Endodermal cell (in vitro differentiated cells): ENCODE results near the gene GNMT. TPM values are rescaled to one million over a fixed set of nuclear protein-coding genes. Genes with fewer than 3 reads are reported as not detected.

Source experiments
- DNase-seq: peaks from one replicate; pipeline ENCODE4 v3.0.0-alpha.2; 2017
- H3K27ac ChIP-seq: 2 replicates; pipeline ENCODE4 v1.5.1; 2013; ENCODE audit warnings: mild to moderate bottlenecking, low read depth, low read length, moderate library complexity
- H3K27me3 ChIP-seq: 2 replicates; pipeline ENCODE4 v1.6.1; 2013; ENCODE audit warnings: mild to moderate bottlenecking, low read length, moderate library complexity; ENCODE audit not compliant: insufficient read depth, control insufficient read depth, poor library complexity, severe bottlenecking
- H3K36me3 ChIP-seq: 2 replicates; pipeline ENCODE4 v1.7.0; 2013; ENCODE audit warnings: mild to moderate bottlenecking, low read length, moderate library complexity; ENCODE audit not compliant: control insufficient read depth, insufficient read depth
- H3K4me1 ChIP-seq: one replicate; pipeline ENCODE4 v1.7.0; 2013; ENCODE audit warnings: low read length; ENCODE audit not compliant: control insufficient read depth, insufficient read depth
- H3K4me3 ChIP-seq: 2 replicates; pipeline ENCODE4 v1.5.1; 2013; ENCODE audit warnings: mild to moderate bottlenecking, low read length, moderate library complexity
- H3K9ac ChIP-seq: 2 replicates; pipeline ENCODE4 v1.6.1; 2013; ENCODE audit warnings: mild to moderate bottlenecking, low read length, moderate library complexity; ENCODE audit not compliant: poor library complexity, severe bottlenecking; ENCODE audit errors: extremely low read depth
- H3K9me3 ChIP-seq: 2 replicates; pipeline ENCODE4 v1.6.1; 2013; ENCODE audit warnings: mild to moderate bottlenecking, low read length, moderate library complexity; ENCODE audit not compliant: control insufficient read depth
- H3K27ac Mint-ChIP-seq: 2 replicates; pipeline ENCODE4 v1.8.0; 2020; ENCODE audit warnings: mixed read lengths
- H3K27me3 Mint-ChIP-seq: 2 replicates; pipeline ENCODE4 v1.8.0; 2021; ENCODE audit warnings: mild to moderate bottlenecking, mixed read lengths; ENCODE audit not compliant: insufficient read depth
- H3K36me3 Mint-ChIP-seq: 2 replicates; pipeline ENCODE4 v1.8.0; 2020; ENCODE audit warnings: low read depth, mixed read lengths
- H3K4me1 Mint-ChIP-seq: 2 replicates; pipeline ENCODE4 v1.8.0; 2020; ENCODE audit warnings: mixed read lengths
- H3K4me3 Mint-ChIP-seq: 2 replicates; pipeline ENCODE4 v1.8.0; 2020; ENCODE audit warnings: mild to moderate bottlenecking, moderate library complexity, mixed read lengths
- H3K9me3 Mint-ChIP-seq: 2 replicates; pipeline ENCODE4 v1.8.0; 2020; ENCODE audit warnings: mild to moderate bottlenecking, mixed read lengths
- CTCF ChIP-seq: fragments of 200-600 bp; sonication (generic); conservative IDR thresholded peaks from 2 replicates; pipeline ENCODE4 v1.5.0; 2021; ENCODE audit warnings: antibody characterized with exemption, mild to moderate bottlenecking
- WGBS, 2 experiments: methylation state at CpG; one replicate each; pipeline versions ENCODE4 v1.1.5 to v1.1.7; 2013; ENCODE audit warnings: missing lambda C conversion rate in 2 of 2, mixed read lengths in 1 of 2; ENCODE audit not compliant: insufficient coverage in 1 of 2, insufficient read length in 1 of 2; 5-methylcytosine and 5-hydroxymethylcytosine counted together
- total RNA-seq, 2 donors: library from RNA; stranded (reverse); fragmentation: NEBNext Ultra II Directional in 1 of 2; extraction: Animal tissue kit (Norgen Biotek cat#: 25700) in 1 of 2; gene quantifications; 2 replicates in 1 of 2; 3 replicates in 1 of 2; pipeline ENCODE4 v1.2.1, GENCODE V29; 2021

GNMT gene
- total RNA-seq, 2 donors from 2014 or later, result 0.75 to 0.84 TPM

- H3K27me3 Mint-ChIP-seq, result no peaks in the 10 kb centered on the region
- H3K27ac ChIP-seq, result no peak overlapping the region
- H3K36me3 ChIP-seq, result peaks cover 31% of the 10 kb centered on the region
- peaks cover 9% of the 10 kb centered on the region for H3K4me1 ChIP-seq
- H3K4me1 Mint-ChIP-seq, result peaks cover 33% of the 10 kb centered on the region
- no peaks in the 10 kb centered on the region for H3K9me3 Mint-ChIP-seq
- peak overlapping the region; percentile 37 for H3K4me3 ChIP-seq
- WGBS, 2 experiments, result 89 to 93% methylated on average over 4 to 5 of the region's 5 CpGs
- peaks cover 36% of the 10 kb centered on the region for H3K36me3 Mint-ChIP-seq
- no peak overlapping the region for H3K4me3 Mint-ChIP-seq
- H3K27me3 ChIP-seq, result no peaks in the 10 kb centered on the region
- no peak for DNase-seq
- TF ChIP-seq CTCF, result no peak
- no peak overlapping the region for H3K27ac Mint-ChIP-seq
- H3K9me3 ChIP-seq, result no peaks in the 10 kb centered on the region
- no peak overlapping the region for H3K9ac ChIP-seq
Observed at GRCh38 chr6:42987533-42988451, 27.2 kb downstream of the GNMT start.

GRCh38 chr6:42988486-42989020 lies 28.0 kb downstream of the GNMT start:
- 67 to 97% methylated on average over 1 of the region's 1 CpG for WGBS, 2 experiments
- peaks cover 33% of the 10 kb centered on the region for H3K36me3 ChIP-seq
- H3K27me3 ChIP-seq, result no peaks in the 10 kb centered on the region
- H3K27ac ChIP-seq, result no peak overlapping the region
- Mint-ChIP-seq H3K4me3 (no peak overlapping the region), H3K9me3 (no peaks in the 10 kb centered on the region), H3K27ac (no peak overlapping the region), H3K36me3 (peaks cover 39% of the 10 kb centered on the region), H3K4me1 (peaks cover 33% of the 10 kb centered on the region), H3K27me3 (no peaks in the 10 kb centered on the region)
- DNase-seq, result no peak
- no peak for TF ChIP-seq CTCF
- H3K4me3 ChIP-seq, result no peak overlapping the region
- no peak overlapping the region for H3K9ac ChIP-seq
- peaks cover 9% of the 10 kb centered on the region for H3K4me1 ChIP-seq
- H3K9me3 ChIP-seq, result no peaks in the 10 kb centered on the region

GRCh38 chr6:42989923-42990322 lies 29.4 kb downstream of the GNMT start:
- Histone ChIP-seq H3K9me3 (no peaks in the 10 kb centered on the region), H3K4me1 (peaks cover 9% of the 10 kb centered on the region), H3K27ac (no peak overlapping the region), H3K9ac (no peak overlapping the region), H3K36me3 (peaks cover 36% of the 10 kb centered on the region), H3K4me3 (no peak overlapping the region), H3K27me3 (no peaks in the 10 kb centered on the region)
- Mint-ChIP-seq H3K4me3 (no peak overlapping the region), H3K27ac (no peak overlapping the region), H3K36me3 (peaks cover 44% of the 10 kb centered on the region), H3K4me1 (peaks cover 28% of the 10 kb centered on the region), H3K27me3 (no peaks in the 10 kb centered on the region), H3K9me3 (no peaks in the 10 kb centered on the region)
- 95 to 96% methylated on average over 4 to 5 of the region's 5 CpGs for WGBS, 2 experiments
- no peak for TF ChIP-seq CTCF
- DNase-seq, result no peak
